ENCODE results near the gene APBB2. TPM values are rescaled to one million over a fixed set of nuclear protein-coding genes. Genes with fewer than 3 reads are reported as not detected.

The APBB2 gene
- total and polyA plus RNA-seq, 2 of the 8 experiments (the other 6 are each of a cell fraction or from before 2014, with no cell fraction given): 58.7 to 59.4 TPM

- H2BK5ac ChIP-seq (ENCODE audit: low read depth, low read length): no peak overlapping the region
- no peak for DNase-seq (ENCODE audit: low read depth in 1 of 2, low spot score in 2 of 2)
These were observed 31.3 kb downstream of the APBB2 start for GRCh38 chr4:41183021-41183553.

More at GRCh38 chr4:41183021-41183553, 31.3 kb downstream of the APBB2 start:
- no peak for TF ChIP-seq KDM1A (IDR thresholded peaks at IDR 0.05; ENCODE audit: borderline replicate concordance, low read length)
- TF ChIP-seq TCF12 (IDR thresholded peaks at IDR 0.05; ENCODE audit: low read depth, low read length): no peak
- TF ChIP-seq SIN3A (conservative IDR thresholded peaks at IDR 0.05 in 1 of 2, IDR thresholded peaks at IDR 0.05 in 1 of 2; ENCODE audit: low read depth in 1 of 2, low read length in 2 of 2): no peak
- TF ChIP-seq EP300 (IDR thresholded peaks at IDR 0.05; ENCODE audit: borderline replicate concordance in 1 of 2, low read depth in 2 of 2, low read length in 2 of 2): no peak
- no peak for TF ChIP-seq ATF2 (IDR thresholded peaks at IDR 0.05; ENCODE audit: low read length)
- TF ChIP-seq CBX8 (IDR thresholded peaks at IDR 0.05; ENCODE audit: borderline replicate concordance, low read depth, low read length): no peak
- no peak for TF ChIP-seq MAFK (IDR thresholded peaks at IDR 0.05; ENCODE audit: low read depth, low read length)
- no peak for TF ChIP-seq CREB1 (IDR thresholded peaks at IDR 0.05)
- FAIRE-seq: no peak
- no peaks in the 10 kb centered on the region for H3K36me3 ChIP-seq (ENCODE audit: control insufficient read depth in 2 of 4, insufficient read depth in 4 of 4, low read length in 3 of 4)
- no peaks in the 10 kb centered on the region for H4K20me1 ChIP-seq (replicated peaks in 1 of 2; ENCODE audit: control insufficient read depth in 1 of 2, insufficient read depth in 2 of 2, low read length in 2 of 2)
- H3K9me3 ChIP-seq (ENCODE audit: insufficient read depth in 2 of 2, low read depth in 1 of 2, low read length in 1 of 2): peaks cover 0 to 7% of the 10 kb centered on the region in 2 experiments; a peak in 1 of 4 replicates
- no peak overlapping the region for H4K5ac ChIP-seq (ENCODE audit: insufficient read length, low read depth, low read length)
- no peak overlapping the region for H2BK20ac ChIP-seq (ENCODE audit: low read length)
- WGBS, 2 experiments (ENCODE audit: extremely low coverage in 1 of 2, insufficient coverage in 1 of 2, insufficient read length in 1 of 2, insufficient replicate concordance in 2 of 2, low coverage in 1 of 2, low lambda C conversion rate in 2 of 2, missing lambda C conversion rate in 1 of 2): 89% methylated on average over 4 of the region's 4 CpGs; no CpG with 5 or more reads in 1 of the 2 experiments
- no peak overlapping the region for H2BK15ac ChIP-seq (ENCODE audit: low read length)
- H3K27ac ChIP-seq (ENCODE audit: low read depth, low read length): no peak overlapping the region
- H2AK5ac ChIP-seq (ENCODE audit: low read depth, low read length): no peak overlapping the region
- POLR2A ChIA-PET (ENCODE audit: partially characterized antibody): interaction anchor here (1.4 to 3.1 kb wide), 2 partner anchors 59 to 73 kb away, joined by 3 to 8 read pairs; partner anchors contain the start of gene UCHL1
- no peak overlapping the region for H3K14ac ChIP-seq (ENCODE audit: insufficient read length)
- H3K27me3 ChIP-seq (replicated peaks in 1 of 4; ENCODE audit: control insufficient read depth in 3 of 4, extremely low read depth in 1 of 4, insufficient read depth in 3 of 4, low read length in 3 of 4): no peaks in the 10 kb centered on the region
- H3K56ac ChIP-seq (replicated peaks; ENCODE audit: insufficient read length, low read depth, low read length): no peak overlapping the region
- no peak overlapping the region for H2BK120ac ChIP-seq (replicated peaks; ENCODE audit: low read depth, low read length)
- no peak overlapping the region for H2AFZ ChIP-seq (ENCODE audit: low read length)
- peaks cover 0 to 70% of the 10 kb centered on the region in 2 experiments; a peak in 3 of 4 replicates for H3K79me2 ChIP-seq (ENCODE audit: control insufficient read depth in 1 of 2, insufficient read depth in 2 of 2, low read length in 2 of 2)
- H4K8ac ChIP-seq (ENCODE audit: extremely low read depth, insufficient read depth, low read length): no peak overlapping the region
- H3K4me2 ChIP-seq (ENCODE audit: insufficient read depth in 1 of 2, low read depth in 2 of 2, low read length in 2 of 2): no peak overlapping the region
- H3K4ac ChIP-seq (replicated peaks; ENCODE audit: insufficient read length, low read depth, low read length): no peak overlapping the region
- no peak overlapping the region for H3K4me3 ChIP-seq (ENCODE audit: extremely low read depth in 1 of 4, insufficient read depth in 2 of 4, low read depth in 3 of 4, low read length in 4 of 4)
- no peak overlapping the region for H2BK12ac ChIP-seq (ENCODE audit: low read depth, low read length)
- CTCF ChIA-PET (ENCODE audit: partially characterized antibody): interaction anchor here (1.7 kb wide), 1 partner anchor 16 kb away, joined by 8 read pairs; no protein-coding TSS in a partner anchor
- no peak overlapping the region for H3K9ac ChIP-seq (replicated peaks in 1 of 4; ENCODE audit: extremely low read depth in 1 of 4, low read depth in 3 of 4, low read length in 3 of 4)
- H3K79me1 ChIP-seq (ENCODE audit: low read depth, low read length): no peaks in the 10 kb centered on the region
- no peak overlapping the region for H3K18ac ChIP-seq (ENCODE audit: extremely low read depth, low read length)
- no peaks in the 10 kb centered on the region for H3K23me2 ChIP-seq (ENCODE audit: low read depth, low read length)
- H4K91ac ChIP-seq (replicated peaks; ENCODE audit: insufficient read length, low read length): no peak overlapping the region
- peaks cover 0 to 10% (median 1%) of the 10 kb centered on the region in 4 experiments; a peak in 3 of 7 replicates for H3K4me1 ChIP-seq (replicated peaks in 1 of 4; ENCODE audit: control insufficient read depth in 3 of 4, insufficient read depth in 4 of 4, low read length in 3 of 4)
- no peak overlapping the region for H3K23ac ChIP-seq (ENCODE audit: insufficient read length)

Data from H1 (cell line).